ENCODE data around the gene ATP2B2.

ATP2B2 gene

DNA sequence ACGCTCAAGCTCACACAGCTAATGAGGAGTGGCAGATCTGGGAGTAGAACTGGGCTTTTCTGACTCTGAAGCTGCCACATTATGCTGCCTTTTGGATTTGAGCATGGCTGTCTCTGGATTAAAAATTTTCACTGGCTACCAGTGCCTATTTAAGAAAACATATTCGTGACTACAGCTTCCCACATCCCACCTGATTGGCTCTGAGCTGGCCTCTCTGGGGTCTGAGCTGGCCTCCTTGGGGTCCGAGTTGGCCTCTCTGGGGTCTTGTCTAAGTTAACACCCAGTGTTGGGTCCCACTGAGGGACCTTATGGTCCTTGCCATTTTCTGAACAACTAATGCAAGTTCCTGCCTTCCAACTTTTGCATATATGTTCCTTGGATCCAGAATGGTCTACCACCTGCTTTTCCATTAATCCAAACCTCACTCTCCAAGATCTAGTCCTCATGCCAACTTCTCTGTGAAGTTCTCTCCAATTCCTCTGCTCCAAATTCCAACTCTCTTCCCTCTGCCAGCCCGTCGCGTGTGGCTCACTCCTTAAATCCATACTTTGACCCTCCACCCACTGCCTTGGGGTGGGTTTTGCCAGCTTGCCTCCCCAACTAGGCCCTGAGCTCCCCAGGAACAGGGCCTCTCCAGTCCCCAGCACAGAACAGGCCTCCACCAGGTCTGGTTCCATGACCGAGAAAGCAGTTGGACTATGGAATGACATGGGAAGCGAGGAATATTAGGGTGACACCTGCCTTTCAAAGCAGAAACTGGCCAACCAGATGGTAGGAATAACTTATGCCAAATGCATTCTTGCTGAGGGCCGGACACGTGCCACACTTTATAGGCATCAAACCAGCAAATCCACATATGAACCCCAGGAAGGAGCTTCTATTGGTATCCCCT lies 42.5 kb downstream of the ATP2B2 start:
- TF ChIP-seq, protein P1, sequence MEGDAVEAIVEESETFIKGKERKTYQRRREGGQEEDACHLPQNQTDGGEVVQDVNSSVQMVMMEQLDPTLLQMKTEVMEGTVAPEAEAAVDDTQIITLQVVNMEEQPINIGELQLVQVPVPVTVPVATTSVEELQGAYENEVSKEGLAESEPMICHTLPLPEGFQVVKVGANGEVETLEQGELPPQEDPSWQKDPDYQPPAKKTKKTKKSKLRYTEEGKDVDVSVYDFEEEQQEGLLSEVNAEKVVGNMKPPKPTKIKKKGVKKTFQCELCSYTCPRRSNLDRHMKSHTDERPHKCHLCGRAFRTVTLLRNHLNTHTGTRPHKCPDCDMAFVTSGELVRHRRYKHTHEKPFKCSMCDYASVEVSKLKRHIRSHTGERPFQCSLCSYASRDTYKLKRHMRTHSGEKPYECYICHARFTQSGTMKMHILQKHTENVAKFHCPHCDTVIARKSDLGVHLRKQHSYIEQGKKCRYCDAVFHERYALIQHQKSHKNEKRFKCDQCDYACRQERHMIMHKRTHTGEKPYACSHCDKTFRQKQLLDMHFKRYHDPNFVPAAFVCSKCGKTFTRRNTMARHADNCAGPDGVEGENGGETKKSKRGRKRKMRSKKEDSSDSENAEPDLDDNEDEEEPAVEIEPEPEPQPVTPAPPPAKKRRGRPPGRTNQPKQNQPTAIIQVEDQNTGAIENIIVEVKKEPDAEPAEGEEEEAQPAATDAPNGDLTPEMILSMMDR (IDR thresholded peaks at IDR 0.05; ENCODE audit: low read depth, low read length, missing control alignments) = no peak
- H3K4me3 ChIP-seq (ENCODE audit: low read depth, low read length) = no peak overlapping the region
- DNase-seq (ENCODE audit: low read depth) = no peak

- TF ChIP-seq, protein P1 (IDR thresholded peaks at IDR 0.05; ENCODE audit: low read depth, low read length, missing control alignments) = no peak
- DNase-seq (ENCODE audit: low read depth) = no peak
- no peak overlapping the region for H3K4me3 ChIP-seq (ENCODE audit: low read depth, low read length)
Measured at GRCh38 chr3:10460951-10461545, 44.3 kb downstream of the ATP2B2 start.

DNA sequence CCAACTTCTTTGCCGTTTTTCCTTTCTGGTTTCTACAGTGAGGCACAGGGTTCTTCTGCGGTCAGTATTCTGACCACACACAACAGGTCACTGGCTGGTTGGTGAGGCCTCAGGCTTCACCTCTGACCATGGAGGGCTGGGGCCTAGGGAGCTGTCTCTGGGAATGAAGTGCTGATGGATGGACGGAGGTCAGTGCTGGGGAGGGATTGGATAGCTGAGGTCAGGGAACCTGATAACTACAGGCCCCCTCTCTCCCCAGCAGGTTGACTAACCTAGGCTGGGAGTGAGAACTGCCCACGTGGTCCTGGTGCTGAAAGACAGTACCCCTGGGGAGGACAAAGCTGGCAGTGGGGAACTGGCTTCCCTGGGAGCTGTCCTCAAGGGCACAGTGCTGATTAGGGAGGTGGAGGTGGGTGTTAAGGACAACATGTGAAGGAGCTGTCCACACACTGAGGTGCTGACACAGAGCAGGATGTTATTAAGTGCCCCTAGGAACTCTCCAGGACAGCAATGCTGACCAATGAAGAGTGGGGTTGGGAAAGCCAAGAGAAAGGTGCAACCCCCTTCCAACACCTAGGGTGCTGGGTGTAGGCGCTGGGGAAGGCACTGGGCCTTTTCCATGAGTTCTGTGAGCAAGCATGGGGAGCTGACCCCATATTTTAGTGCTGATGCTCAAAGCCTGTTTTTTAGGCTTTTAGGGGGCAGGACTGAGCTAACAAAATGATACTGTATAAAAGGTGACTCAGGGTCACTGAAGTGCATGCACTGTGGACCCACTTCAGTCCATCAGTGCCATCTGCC lies 45.2 kb downstream of the ATP2B2 start:
- TF ChIP-seq, protein P1 (IDR thresholded peaks at IDR 0.05; ENCODE audit: low read depth, low read length, missing control alignments) = no peak
- no peak for DNase-seq (ENCODE audit: low read depth)
- H3K4me3 ChIP-seq (ENCODE audit: low read depth, low read length) = no peak overlapping the region

GRCh38 chr3:10457560-10457959 lies 47.8 kb downstream of the ATP2B2 start:
- DNase-seq (ENCODE audit: low read depth) = no peak
- TF ChIP-seq, protein P1 (IDR thresholded peaks at IDR 0.05; ENCODE audit: low read depth, low read length, missing control alignments) = no peak
- H3K4me3 ChIP-seq (ENCODE audit: low read depth, low read length) = no peak overlapping the region

GRCh38 chr3:10456981-10457380 lies 48.4 kb downstream of the ATP2B2 start:
- TF ChIP-seq, protein P1 (IDR thresholded peaks at IDR 0.05; ENCODE audit: low read depth, low read length, missing control alignments) = no peak
- H3K4me3 ChIP-seq (ENCODE audit: low read depth, low read length) = no peak overlapping the region
- DNase-seq (ENCODE audit: low read depth) = no peak

DNA sequence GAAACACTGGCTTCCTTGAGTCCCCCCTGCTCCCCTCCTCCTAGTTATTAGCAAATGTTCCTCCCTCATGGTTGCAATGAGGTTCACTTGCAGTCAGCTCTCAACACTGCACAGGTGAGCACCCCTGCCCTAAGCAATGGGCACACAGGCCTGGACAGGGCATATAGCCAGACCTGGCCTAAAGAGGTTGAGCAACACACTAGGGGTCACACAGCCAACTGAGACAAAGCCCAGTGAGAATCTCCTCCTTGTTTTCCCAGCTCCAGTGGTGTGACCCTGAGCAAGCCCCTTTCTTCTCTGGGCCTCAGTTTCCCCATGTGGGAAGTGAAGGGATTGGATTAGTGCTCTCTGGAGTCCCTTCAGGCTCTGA lies 49.9 kb downstream of the ATP2B2 start:
- TF ChIP-seq, protein P1 (IDR thresholded peaks at IDR 0.05; ENCODE audit: low read depth, low read length, missing control alignments) = no peak
- H3K4me3 ChIP-seq (ENCODE audit: low read depth, low read length) = no peak overlapping the region

More for the DNA sequence above, 49.9 kb downstream of the ATP2B2 start:
- DNase-seq (ENCODE audit: low read depth) = no peak
